GM12873 (cell line): ENCODE measurements around the gene EBLN2.

Source experiments
- TF ChIP-seq, protein P1 (sequence below): IDR thresholded peaks from 2 replicates; pipeline ENCODE4 v1.5.1; 2012; ENCODE audit warnings: low read depth, mild to moderate bottlenecking, moderate library complexity, low read length, control low read depth; ENCODE audit not compliant: insufficient read depth; ENCODE audit errors: missing control alignments

Gene EBLN2

DNA sequence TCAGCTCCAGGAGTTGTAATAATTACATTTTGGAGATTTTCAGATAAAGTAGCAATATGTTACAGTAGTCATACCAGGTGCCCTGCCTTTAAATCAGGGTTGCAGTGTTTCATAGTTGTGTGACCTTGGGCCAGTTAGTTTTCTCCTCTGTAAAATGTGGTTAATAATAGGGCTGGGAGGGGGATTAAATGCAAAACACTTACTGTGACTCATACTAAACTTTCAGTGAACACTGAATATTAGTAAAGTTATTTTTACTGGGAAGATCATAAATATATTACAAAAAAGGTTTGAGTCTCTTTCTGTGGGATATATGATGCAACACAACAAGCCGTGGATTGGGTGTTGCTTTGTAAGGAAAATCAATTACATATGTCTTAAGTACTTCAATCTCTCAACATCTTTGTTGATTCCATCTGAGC is 1.1 kb upstream of the EBLN2 start:
- TF ChIP-seq, protein P1, sequence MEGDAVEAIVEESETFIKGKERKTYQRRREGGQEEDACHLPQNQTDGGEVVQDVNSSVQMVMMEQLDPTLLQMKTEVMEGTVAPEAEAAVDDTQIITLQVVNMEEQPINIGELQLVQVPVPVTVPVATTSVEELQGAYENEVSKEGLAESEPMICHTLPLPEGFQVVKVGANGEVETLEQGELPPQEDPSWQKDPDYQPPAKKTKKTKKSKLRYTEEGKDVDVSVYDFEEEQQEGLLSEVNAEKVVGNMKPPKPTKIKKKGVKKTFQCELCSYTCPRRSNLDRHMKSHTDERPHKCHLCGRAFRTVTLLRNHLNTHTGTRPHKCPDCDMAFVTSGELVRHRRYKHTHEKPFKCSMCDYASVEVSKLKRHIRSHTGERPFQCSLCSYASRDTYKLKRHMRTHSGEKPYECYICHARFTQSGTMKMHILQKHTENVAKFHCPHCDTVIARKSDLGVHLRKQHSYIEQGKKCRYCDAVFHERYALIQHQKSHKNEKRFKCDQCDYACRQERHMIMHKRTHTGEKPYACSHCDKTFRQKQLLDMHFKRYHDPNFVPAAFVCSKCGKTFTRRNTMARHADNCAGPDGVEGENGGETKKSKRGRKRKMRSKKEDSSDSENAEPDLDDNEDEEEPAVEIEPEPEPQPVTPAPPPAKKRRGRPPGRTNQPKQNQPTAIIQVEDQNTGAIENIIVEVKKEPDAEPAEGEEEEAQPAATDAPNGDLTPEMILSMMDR = no peak

DNA sequence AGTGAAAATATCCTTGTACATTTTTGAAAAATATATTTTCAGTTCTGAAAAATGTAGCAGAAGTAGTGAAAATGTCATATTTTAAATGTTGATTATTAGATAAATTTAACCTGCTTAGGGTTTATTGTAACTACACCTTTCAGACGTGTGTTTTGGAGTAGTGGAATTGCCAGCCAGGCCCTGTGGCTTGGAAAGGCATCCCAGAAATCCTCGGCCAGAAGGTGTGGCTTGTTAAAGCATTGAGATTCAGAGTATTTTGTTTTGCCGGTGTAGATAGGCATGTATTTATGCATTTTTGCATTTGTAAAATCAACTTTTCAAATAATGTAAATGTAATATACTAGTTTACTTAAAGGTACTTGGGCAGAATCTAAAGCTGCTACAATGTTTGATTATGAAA is 7.0 kb downstream of the EBLN2 start:
- TF ChIP-seq, protein P1 = no peak

DNA sequence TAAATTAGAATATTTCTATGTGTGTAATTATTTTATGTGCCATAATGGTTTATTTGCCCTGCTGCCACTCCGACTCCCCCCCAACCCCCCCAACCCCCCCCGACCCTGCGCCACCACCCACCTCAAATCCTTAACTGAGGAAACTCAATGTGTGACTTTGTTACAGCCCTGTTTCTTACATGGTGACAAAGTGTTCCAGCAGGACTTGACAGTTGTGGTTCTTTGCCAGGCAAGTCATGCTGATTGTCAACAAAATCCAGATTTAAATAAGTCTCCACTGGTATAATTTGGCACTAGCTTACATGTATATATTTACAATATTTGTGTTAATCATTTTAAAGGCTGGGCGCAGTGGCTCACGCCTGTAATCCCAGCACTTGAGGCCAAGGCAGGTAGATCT is 7.7 kb downstream of the EBLN2 start:
- TF ChIP-seq, protein P1 = no peak

GRCh38 chr3:73069775-73070444 is 8.5 kb downstream of the EBLN2 start:
- TF ChIP-seq, protein P1 = no peak

DNA sequence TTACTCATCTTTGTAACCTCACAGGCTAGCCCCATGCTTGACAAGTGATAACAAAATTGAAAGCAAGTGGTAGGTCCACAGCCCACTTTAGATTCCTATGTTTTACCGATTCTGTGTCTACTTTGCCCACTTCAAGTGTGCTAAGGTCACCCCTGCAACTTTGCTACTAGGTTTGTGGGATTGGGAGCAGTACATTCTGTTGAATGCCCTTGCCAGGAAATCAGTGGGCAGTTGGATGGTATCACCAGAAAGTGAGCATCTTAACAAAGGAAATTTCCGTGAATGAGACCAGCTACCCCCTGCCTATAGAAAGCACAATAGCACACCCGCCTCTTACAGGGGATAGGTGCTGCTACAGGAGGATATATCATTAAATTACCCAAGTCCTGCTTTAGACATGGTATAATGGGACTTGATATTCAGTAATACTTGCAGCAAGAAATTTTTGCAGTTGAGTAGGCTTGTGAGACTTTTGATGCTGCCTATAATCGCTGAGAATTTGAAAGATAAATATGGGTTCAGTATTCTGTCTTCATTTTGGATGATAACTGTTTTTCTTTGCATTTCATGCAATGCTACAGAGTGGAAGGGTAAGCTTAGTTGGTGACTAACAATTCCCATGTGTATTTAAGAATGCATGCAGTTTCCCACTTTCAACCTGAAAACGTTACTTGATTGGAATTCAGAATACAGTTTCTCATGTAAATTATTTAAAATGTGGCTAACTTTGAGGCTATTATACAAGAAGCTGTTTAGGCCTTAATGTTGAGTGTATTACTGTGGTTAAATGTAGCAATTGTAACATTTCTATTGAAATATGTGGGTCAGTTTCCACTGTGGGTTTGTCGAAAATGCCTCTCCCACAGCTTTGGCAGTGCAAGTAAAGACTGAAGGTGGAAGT is 9.5 kb downstream of the EBLN2 start:
- TF ChIP-seq, protein P1 = no peak

DNA sequence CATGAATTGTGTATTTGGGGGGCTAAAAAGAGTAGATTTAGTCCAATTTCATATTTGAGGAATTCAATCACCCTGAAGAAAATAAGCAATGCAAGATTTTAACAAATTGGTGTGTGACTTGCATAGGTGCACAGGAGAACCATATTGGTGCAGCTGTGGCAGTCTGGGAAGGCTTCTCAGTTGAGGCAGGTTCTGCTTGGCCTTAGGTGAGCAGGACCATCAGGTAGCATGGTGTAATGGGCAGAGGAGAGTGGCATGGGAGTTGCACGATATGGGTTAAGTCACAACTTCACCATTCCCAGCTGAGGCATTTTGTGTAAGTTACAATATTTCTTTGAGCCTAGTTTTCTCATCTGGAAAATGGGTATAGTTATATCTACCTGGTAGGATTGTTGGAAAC is 10.5 kb downstream of the EBLN2 start:
- TF ChIP-seq, protein P1 = no peak

DNA sequence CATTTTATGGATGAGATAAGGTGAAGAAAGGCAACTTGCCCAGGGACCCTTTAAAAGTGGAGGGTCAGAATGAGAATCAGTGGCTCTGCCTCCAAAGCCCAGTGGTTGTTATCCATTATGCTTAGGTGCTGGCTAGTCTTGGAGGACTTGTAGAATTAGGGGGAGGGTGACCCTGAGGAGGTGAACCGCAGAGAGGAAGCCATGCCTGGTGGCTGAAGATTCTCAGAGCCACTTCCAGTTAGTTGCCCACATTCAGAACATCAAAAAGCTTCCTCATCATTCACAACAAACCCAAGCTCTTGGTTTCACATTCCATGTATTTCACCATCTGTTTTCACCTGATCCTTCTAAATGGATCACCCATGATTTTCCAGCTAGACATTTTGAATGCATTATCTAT is 11.2 kb downstream of the EBLN2 start:
- TF ChIP-seq, protein P1 = no peak
